ENCODE data around the gene TNIK.

TNIK gene

DNA sequence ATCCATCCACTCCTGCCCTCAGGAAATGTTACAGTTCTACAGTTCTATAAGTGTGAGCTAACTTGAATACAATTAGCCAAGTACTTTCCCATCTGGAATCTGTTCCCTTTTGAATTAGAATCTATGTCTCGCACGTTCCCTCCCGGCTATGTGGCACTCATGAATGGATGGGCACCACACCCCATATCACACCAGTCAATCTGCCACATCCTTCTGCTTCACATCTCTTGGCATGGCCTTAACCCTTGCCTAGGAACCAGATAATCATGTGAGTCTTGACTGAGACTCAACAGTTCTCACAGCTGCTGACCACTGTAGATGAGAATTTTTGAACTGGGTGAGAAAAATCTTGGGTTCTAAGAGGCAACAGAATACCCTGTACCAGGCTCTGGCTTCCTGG lies 180.2 kb downstream of the TNIK start:
- Mint-ChIP-seq H3K9me3 (peaks cover 4% of the 10 kb centered on the region), H3K4me1 (peaks cover 57% of the 10 kb centered on the region), H3K27ac (no peak overlapping the region), H3K4me3 (no peak overlapping the region), H3K27me3 (no peaks in the 10 kb centered on the region), H3K36me3 (ENCODE audit: low read depth) (peaks cover 1% of the 10 kb centered on the region)
- DNase-seq (no peak), ATAC-seq (no peak)

DNA sequence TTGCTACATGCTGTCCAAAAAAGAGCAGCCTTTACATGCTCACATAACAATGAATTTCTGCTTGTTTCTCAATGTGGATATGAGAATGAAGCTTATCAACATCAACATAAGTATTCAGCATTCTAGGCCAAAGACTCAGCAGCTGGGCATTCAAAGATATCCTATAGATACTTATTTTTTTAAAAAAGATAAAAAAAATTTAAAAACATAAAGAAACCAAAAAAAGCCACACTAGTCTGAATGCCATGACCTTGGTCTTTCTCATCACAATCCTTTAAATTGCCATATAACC lies 182.0 kb downstream of the TNIK start:
- Mint-ChIP-seq H3K4me3 (no peak overlapping the region), H3K27me3 (no peaks in the 10 kb centered on the region), H3K4me1 (peaks cover 61% of the 10 kb centered on the region), H3K9me3 (peaks cover 4% of the 10 kb centered on the region), H3K36me3 (ENCODE audit: low read depth) (peaks cover 1% of the 10 kb centered on the region), H3K27ac (no peak overlapping the region)
- ATAC-seq (no peak), DNase-seq (no peak)

DNA sequence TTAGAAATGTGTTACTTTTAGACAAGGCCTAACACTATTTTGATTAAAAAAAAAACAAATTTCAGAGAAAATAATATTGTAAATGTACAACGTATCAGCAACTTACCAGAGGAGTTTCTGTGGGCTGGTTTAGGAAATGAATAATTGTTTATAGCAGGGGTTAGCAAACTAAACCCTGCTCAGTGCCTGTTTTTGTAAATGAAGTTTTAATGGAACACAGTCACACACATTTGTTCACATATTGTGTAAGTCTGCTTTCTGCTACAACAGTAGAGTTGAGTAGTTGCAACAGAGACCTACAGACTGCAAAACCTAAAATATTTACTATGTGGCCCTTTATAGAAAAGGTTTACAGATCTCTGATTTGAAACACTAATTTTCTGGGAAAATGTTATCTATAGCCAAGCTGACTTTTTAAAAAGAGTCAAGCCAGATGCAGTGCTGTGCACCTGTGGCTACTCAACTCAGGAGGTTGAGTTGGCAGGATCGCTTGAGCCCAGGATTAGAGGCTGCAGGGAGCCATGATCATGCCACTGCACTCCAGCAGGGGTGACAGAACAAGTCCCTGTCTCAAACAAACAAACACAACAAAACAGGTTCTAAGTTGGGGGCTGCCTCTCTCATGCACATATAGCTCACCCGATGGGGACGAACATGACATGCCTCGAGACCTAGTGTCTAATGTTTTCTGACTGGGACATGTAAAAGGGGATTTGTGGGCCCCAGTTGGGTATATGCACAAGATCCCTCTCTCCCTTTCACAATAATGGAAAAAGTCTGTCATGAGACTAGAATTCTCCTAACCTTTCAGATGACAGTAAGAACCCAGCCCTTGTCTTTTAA lies 182.5 kb downstream of the TNIK start:
- peak; percentile 72 for ATAC-seq
- no peak overlapping the region for H3K27ac Mint-ChIP-seq
- H3K36me3 Mint-ChIP-seq (ENCODE audit: low read depth), result peaks cover 1% of the 10 kb centered on the region
- H3K4me3 Mint-ChIP-seq, result no peak overlapping the region
- H3K27me3 Mint-ChIP-seq, result no peaks in the 10 kb centered on the region
- H3K4me1 Mint-ChIP-seq, result peaks cover 59% of the 10 kb centered on the region
- no peak for DNase-seq
- peaks cover 4% of the 10 kb centered on the region for H3K9me3 Mint-ChIP-seq

DNA sequence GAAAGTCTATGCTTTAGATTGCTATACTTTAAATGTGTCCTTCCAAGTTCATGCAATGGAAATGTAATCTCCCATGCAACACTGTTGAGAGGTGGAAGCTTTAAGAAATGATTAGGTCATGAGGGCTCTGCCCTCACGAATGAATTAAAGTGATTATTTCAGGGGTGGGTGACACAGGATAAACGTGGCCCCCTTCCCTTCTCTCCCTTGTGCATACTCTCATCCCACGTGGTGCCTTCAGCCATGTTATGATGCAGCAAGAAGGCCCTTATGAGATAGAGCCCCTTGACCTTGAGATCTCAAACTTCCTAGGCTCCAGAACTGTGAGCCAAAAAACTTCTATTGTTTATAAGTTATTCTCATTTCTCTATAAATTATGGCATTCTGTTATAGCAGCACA lies 183.3 kb downstream of the TNIK start:
- Mint-ChIP-seq H3K27ac (no peak overlapping the region), H3K27me3 (no peaks in the 10 kb centered on the region), H3K9me3 (peaks cover 4% of the 10 kb centered on the region), H3K4me3 (no peak overlapping the region), H3K36me3 (ENCODE audit: low read depth) (peaks cover 3% of the 10 kb centered on the region), H3K4me1 (peaks cover 57% of the 10 kb centered on the region)
- ATAC-seq (no peak), DNase-seq (no peak)

DNA sequence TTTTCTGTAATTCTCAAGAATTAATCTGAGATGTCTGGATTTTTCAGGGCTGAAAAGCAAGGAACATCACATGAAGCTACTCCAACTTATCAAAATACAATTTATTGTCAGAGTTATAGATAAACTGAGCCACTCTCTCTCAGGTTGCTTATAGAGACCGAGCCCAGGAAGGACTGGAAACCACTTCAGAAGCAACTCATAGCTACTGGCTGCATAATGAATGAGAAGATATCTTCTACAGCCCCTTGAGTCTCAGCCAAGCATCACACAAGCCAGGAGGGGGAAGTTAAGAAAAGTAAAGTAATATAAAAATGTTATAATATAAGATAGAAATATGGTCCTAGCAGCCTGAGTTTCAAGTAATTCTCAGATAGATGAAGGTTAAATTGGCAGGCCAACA lies 186.0 kb downstream of the TNIK start:
- no peak for ATAC-seq
- DNase-seq, result no peak
- Mint-ChIP-seq H3K4me3 (no peak overlapping the region), H3K27ac (no peak overlapping the region), H3K9me3 (peaks cover 4% of the 10 kb centered on the region), H3K36me3 (ENCODE audit: low read depth) (peaks cover 3% of the 10 kb centered on the region), H3K4me1 (peaks cover 69% of the 10 kb centered on the region), H3K27me3 (no peaks in the 10 kb centered on the region)

DNA sequence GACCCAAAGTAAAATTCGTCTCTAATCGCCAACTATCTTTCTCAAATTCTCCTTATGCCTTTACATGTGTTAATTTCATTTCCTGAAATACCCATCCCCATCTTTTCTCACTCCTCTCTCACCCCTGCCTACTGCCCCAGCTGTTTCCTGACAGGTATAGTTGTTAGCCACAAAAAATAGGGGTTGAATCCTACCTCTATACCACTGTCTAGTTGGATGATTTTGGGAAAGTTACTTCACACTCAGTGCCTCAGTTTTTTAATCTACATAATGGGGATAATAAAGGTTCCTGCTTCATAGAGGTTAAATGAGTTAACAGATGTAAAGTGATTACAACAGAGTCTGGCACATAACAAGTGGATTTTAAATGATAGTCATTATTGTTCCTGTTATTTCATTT lies 189.7 kb downstream of the TNIK start:
- peak overlapping the region; percentile 43 for H3K27ac Mint-ChIP-seq
- no peak overlapping the region for H3K4me3 Mint-ChIP-seq
- DNase-seq (no peak), ATAC-seq (no peak)
- peaks cover 74% of the 10 kb centered on the region for H3K4me1 Mint-ChIP-seq
- no peaks in the 10 kb centered on the region for H3K27me3 Mint-ChIP-seq
- H3K36me3 Mint-ChIP-seq (ENCODE audit: low read depth), result peaks cover 2% of the 10 kb centered on the region
- H3K9me3 Mint-ChIP-seq, result peaks cover 4% of the 10 kb centered on the region

DNA sequence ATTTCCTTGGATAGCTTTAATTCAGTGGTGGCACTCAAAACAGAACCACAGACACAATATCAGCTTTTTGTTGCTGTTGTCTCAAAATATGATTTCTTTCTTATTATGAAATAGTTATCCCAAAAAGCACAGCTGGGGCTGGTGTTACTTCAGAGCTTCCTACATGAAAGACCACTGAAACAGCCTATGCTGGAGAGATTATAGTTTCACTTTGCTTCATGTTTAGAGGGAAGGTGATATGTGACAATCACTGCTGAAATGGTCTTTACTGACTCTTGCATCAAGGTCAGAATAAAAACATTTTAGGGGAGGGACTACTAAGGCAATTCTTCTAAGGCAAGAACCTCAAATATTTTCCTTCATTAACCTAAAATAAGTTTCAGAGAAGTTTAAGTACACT lies 190.7 kb downstream of the TNIK start:
- Mint-ChIP-seq H3K27ac (peak overlapping the region; percentile 43), H3K9me3 (no peaks in the 10 kb centered on the region), H3K36me3 (ENCODE audit: low read depth) (peaks cover 2% of the 10 kb centered on the region), H3K4me3 (peak overlapping the region; percentile 19), H3K4me1 (peaks cover 77% of the 10 kb centered on the region), H3K27me3 (no peaks in the 10 kb centered on the region)
- DNase-seq, result no peak
- ATAC-seq, result peak; percentile 56

DNA sequence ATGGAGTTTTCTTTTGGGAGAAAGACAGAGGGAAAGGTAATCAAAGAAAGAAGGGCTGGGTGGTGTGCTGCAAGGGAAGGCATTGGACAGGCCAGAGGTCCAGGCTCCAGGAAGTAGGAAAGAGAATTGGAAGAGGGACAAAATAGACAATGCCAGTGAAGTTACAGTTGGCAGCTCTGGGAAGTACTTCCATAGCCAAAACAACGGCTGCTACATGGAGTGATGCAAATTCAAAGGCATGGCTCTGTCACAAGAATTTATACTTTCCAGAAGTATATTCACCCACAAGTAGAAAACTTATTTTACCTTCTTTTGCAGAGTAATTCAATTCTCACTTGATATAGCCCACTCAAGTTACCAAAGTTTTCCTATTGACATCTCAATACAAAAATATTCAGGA lies 191.5 kb downstream of the TNIK start:
- no peaks in the 10 kb centered on the region for H3K27me3 Mint-ChIP-seq
- H3K9me3 Mint-ChIP-seq, result no peaks in the 10 kb centered on the region
- no peak overlapping the region for H3K4me3 Mint-ChIP-seq
- DNase-seq (no peak), ATAC-seq (no peak)
- peak overlapping the region; percentile 54 for H3K27ac Mint-ChIP-seq
- H3K4me1 Mint-ChIP-seq, result peaks cover 68% of the 10 kb centered on the region
- H3K36me3 Mint-ChIP-seq (ENCODE audit: low read depth), result peaks cover 2% of the 10 kb centered on the region

DNA sequence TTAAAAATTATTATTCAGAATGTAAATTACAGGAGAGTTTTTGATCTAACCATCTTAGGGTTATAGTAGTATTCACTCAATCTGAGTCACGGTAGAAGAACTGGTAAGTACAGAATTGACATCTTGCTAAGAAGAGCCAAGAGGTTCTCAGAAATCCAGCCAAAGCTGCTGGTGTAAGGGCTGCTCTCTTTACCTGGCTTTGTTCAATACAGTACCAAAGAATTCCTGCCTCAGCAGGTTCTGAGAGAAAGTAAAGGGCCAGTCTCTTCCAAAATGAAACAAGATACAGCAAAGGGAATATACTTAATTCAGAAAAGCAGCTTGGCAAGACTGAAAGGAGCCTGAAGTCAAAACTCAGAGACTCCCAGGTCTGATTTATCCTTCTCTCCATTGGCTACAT lies 193.1 kb downstream of the TNIK start:
- H3K27ac Mint-ChIP-seq, result peak overlapping the region; percentile 21
- peak overlapping the region; percentile 15 for H3K4me3 Mint-ChIP-seq
- H3K36me3 Mint-ChIP-seq (ENCODE audit: low read depth), result no peaks in the 10 kb centered on the region
- H3K4me1 Mint-ChIP-seq, result peaks cover 74% of the 10 kb centered on the region
- no peaks in the 10 kb centered on the region for H3K9me3 Mint-ChIP-seq
- peak; percentile 82 for ATAC-seq
- no peaks in the 10 kb centered on the region for H3K27me3 Mint-ChIP-seq
- DNase-seq, result no peak

DNA sequence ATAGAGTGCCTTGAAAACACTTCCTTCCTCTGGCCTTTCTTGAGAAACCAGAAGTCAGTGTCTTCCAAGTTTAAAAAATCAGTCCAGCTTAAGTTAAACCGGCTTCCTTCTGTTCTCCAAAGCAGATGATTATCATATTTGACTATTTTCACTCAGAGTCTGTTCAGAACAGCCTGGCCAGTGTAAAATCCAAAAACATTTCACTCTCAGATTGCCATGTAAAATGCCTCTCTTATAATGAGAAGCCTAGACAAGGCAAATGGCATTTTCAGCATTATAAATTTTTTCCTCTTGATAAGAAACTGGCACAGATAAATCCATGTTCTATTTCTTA lies 193.5 kb downstream of the TNIK start:
- Mint-ChIP-seq H3K27me3 (no peaks in the 10 kb centered on the region), H3K27ac (peak overlapping the region; percentile 16), H3K9me3 (no peaks in the 10 kb centered on the region), H3K4me1 (peaks cover 78% of the 10 kb centered on the region), H3K36me3 (ENCODE audit: low read depth) (no peaks in the 10 kb centered on the region), H3K4me3 (peak overlapping the region; percentile 10)
- no peak for ATAC-seq
- no peak for DNase-seq

DNA sequence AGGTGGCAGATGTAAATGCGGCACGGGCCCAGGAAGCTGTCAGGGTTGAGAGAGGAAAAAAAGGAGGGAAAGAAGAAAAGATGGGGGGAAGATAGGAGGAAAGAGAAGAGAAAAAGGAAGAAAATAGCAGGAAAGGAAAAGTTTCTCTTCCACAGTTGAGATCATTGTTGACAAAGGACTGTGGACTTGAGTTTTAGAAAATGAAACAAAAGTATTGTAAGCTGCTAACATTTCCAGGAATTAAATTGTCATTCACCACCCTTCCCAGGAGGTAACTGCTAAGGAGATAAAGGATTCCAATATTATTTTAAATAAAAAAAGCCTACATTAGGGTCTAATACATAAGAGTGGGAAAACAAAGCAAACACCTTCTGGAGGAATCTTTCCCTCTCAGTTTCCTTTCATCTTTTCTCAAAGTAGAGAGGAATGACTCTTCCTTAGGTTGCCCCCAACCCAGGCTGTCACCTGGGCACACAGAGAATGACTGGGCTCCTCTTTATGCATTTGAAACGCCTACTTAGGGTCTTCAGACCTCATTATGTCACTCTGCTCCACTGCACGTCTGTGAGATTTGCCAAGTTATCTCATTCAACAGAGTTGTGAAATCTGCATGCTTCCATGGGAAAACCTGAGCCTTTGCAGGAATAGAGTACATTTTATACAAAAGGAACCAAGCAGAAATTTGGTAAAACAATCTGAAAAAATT lies 194.0 kb downstream of the TNIK start:
- H3K36me3 Mint-ChIP-seq (ENCODE audit: low read depth), result no peaks in the 10 kb centered on the region
- no peak for DNase-seq
- H3K4me3 Mint-ChIP-seq, result no peak overlapping the region
- H3K4me1 Mint-ChIP-seq, result peaks cover 81% of the 10 kb centered on the region
- H3K27me3 Mint-ChIP-seq, result no peaks in the 10 kb centered on the region
- H3K27ac Mint-ChIP-seq, result peak overlapping the region; percentile 18
- H3K9me3 Mint-ChIP-seq, result no peaks in the 10 kb centered on the region
- ATAC-seq, result no peak

DNA sequence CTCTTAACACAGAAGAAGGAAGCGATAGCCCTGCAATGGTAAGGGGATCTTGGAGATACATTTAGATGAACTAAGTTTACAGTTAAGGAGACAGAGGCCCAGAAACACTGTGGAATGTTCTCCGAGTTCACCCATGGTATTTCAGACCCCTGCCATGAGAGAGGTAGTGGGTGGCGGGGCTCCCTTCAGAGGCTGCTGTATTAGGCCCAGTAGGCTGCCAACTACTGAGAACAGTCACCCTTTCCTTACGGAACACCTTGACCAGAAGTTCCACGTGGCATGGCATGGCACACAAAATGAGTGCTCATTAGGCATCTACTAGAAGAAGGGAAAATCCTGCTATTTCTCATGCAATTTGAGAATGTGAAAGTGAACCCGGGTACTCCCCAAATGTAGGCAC lies 195.4 kb downstream of the TNIK start:
- H3K27me3 Mint-ChIP-seq, result no peaks in the 10 kb centered on the region
- no peak overlapping the region for H3K4me3 Mint-ChIP-seq
- no peak overlapping the region for H3K27ac Mint-ChIP-seq

DNA sequence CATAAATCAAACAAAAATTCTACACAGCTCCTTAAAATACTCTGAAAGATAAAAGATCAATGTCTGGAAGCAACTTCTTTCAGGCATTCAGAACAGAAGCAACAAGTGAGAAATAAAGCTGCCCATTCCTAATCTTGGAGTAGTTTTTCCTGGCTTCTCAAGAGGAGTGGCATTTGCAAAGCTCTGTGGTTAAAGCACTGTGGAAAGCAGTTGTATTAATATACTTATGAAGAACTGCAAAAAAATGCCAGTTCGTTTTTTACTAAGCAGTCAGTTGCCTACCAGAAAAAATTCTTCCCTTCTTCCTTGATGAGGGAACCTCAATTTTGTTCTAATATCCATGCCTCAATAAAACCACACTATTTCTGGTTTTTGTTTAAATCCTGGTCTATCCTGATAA lies 197.8 kb downstream of the TNIK start:
- no peak for DNase-seq
- no peak overlapping the region for H3K27ac Mint-ChIP-seq
- H3K4me3 Mint-ChIP-seq, result no peak overlapping the region
- no peaks in the 10 kb centered on the region for H3K36me3 Mint-ChIP-seq (ENCODE audit: low read depth)
- no peaks in the 10 kb centered on the region for H3K27me3 Mint-ChIP-seq
- peaks cover 78% of the 10 kb centered on the region for H3K4me1 Mint-ChIP-seq
- ATAC-seq, result no peak
- no peaks in the 10 kb centered on the region for H3K9me3 Mint-ChIP-seq

More for the DNA sequence above, 195.4 kb downstream of the TNIK start:
- no peaks in the 10 kb centered on the region for H3K36me3 Mint-ChIP-seq (ENCODE audit: low read depth)
- DNase-seq, result no peak
- no peaks in the 10 kb centered on the region for H3K9me3 Mint-ChIP-seq
- ATAC-seq, result no peak
- peaks cover 80% of the 10 kb centered on the region for H3K4me1 Mint-ChIP-seq

DNA sequence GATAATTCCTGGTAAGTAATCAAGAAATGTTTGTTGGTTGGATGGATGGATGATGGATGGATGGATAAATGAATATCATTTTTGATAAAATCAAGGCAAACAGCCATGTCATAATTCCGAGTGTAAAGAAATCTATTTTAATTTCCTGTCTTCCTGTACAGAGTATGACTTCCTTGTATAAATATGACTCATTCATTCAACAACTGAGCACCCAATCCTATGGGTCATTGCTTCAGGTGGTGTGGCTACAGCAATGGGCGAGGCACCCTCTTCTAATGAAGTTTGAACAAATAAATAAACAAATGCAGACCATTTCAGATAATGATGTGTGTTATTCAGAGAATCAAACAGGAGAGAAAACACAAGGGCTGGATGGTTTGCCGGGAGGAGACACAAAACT lies 198.7 kb downstream of the TNIK start:
- peak overlapping the region; percentile 10 for H3K4me3 Mint-ChIP-seq
- no peaks in the 10 kb centered on the region for H3K27me3 Mint-ChIP-seq
- H3K9me3 Mint-ChIP-seq, result no peaks in the 10 kb centered on the region
- H3K4me1 Mint-ChIP-seq, result peaks cover 78% of the 10 kb centered on the region
- peak overlapping the region; percentile 63 for H3K27ac Mint-ChIP-seq
- ATAC-seq (no peak), DNase-seq (no peak)
- H3K36me3 Mint-ChIP-seq (ENCODE audit: low read depth), result no peaks in the 10 kb centered on the region

DNA sequence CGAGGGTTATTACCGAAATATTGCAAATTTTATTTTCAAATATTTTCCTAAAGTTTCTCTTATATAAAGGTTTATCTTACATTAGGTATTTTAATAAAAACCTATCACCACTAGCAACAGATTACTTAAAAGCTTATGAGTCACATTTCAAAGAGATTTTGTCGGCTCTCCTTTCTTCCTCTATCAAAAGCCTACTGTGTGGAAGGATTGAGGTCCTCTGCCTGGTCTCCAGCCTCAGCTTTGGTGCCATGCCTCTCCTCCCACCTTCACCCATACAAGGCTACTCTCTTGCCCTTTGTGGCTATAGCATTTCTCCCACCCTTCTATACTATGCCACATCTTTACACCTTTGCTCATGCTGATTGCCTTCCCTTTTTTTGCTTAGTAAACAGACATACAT lies 199.3 kb downstream of the TNIK start:
- peak overlapping the region; percentile 10 for H3K4me3 Mint-ChIP-seq
- H3K4me1 Mint-ChIP-seq, result peaks cover 79% of the 10 kb centered on the region
- H3K9me3 Mint-ChIP-seq, result no peaks in the 10 kb centered on the region
- H3K36me3 Mint-ChIP-seq (ENCODE audit: low read depth), result no peaks in the 10 kb centered on the region
- DNase-seq, result no peak
- H3K27ac Mint-ChIP-seq, result peak overlapping the region; percentile 63
- ATAC-seq, result no peak
- H3K27me3 Mint-ChIP-seq, result no peaks in the 10 kb centered on the region
